Measurements from ENCODE around the gene GIMD1. TPM values are rescaled to one million over a fixed set of nuclear protein-coding genes. Genes with fewer than 3 reads are reported as not detected.

Gene GIMD1
- total and polyA plus RNA-seq, 2 experiments from 2014 or later: not detected

GRCh38 chr4:106336618-106337017 is 32.0 kb downstream of the GIMD1 start:
- Mint-ChIP-seq H3K27me3 (ENCODE audit: insufficient read depth, low read depth, poor library complexity) (no peaks in the 10 kb centered on the region), H3K27ac (no peak overlapping the region), H3K4me1 (no peaks in the 10 kb centered on the region), H3K4me3 (no peak overlapping the region), H3K36me3 (ENCODE audit: low read depth) (peaks cover 60% of the 10 kb centered on the region), H3K9me3 (peaks cover 7% of the 10 kb centered on the region; the same call in 2 of the 3 replicates)
- DNase-seq (ENCODE audit: low spot score) (no peak), ATAC-seq (no peak)
- no peak for TF ChIP-seq JUNB (IDR thresholded peaks at IDR 0.05; ENCODE audit: unreplicated experiment)
- no peak for TF ChIP-seq REST (IDR thresholded peaks at IDR 0.05; ENCODE audit: unreplicated experiment)
- TF ChIP-seq EZH2 (IDR thresholded peaks at IDR 0.05; ENCODE audit: low read depth, unreplicated experiment): no peak
- no peak for TF ChIP-seq STAT1 (IDR thresholded peaks at IDR 0.05; ENCODE audit: unreplicated experiment)
- no peak for TF ChIP-seq EZH2phosphoT487 (IDR thresholded peaks at IDR 0.05; ENCODE audit: unreplicated experiment)
- Histone ChIP-seq H3K4me2 (no peak overlapping the region), H4K20me1 (replicated peaks; ENCODE audit: insufficient read depth) (no peaks in the 10 kb centered on the region), H3K36me3 (ENCODE audit: insufficient read depth) (peaks cover 36% of the 10 kb centered on the region), H2AFZ (no peak overlapping the region), H3K4me1 (ENCODE audit: insufficient read depth) (no peaks in the 10 kb centered on the region), H3K27ac (ENCODE audit: low read depth) (no peak overlapping the region), H3K27me3 (ENCODE audit: insufficient read depth) (no peaks in the 10 kb centered on the region), H3F3A (replicated peaks; ENCODE audit: low read depth) (no peaks in the 10 kb centered on the region), H3K9me2 (ENCODE audit: insufficient read depth) (no peaks in the 10 kb centered on the region), H3K79me2 (replicated peaks; ENCODE audit: insufficient read depth) (peaks cover 18% of the 10 kb centered on the region), H3K4me3 (no peak overlapping the region)

- Histone ChIP-seq H3K4me3 (no peak overlapping the region), H3K27ac (ENCODE audit: low read depth) (no peak overlapping the region), H3K79me2 (replicated peaks; ENCODE audit: insufficient read depth) (peaks cover 1% of the 10 kb centered on the region; the same call in 1 of the 2 replicates), H3F3A (replicated peaks; ENCODE audit: low read depth) (no peaks in the 10 kb centered on the region), H3K4me1 (ENCODE audit: insufficient read depth) (no peaks in the 10 kb centered on the region), H3K36me3 (ENCODE audit: insufficient read depth) (peaks cover 51% of the 10 kb centered on the region), H4K20me1 (replicated peaks; ENCODE audit: insufficient read depth) (no peaks in the 10 kb centered on the region), H3K4me2 (no peak overlapping the region), H2AFZ (no peak overlapping the region), H3K27me3 (ENCODE audit: insufficient read depth) (no peaks in the 10 kb centered on the region), H3K9me2 (ENCODE audit: insufficient read depth) (no peaks in the 10 kb centered on the region)
- DNase-seq (ENCODE audit: low spot score) (no peak), ATAC-seq (no peak)
- no peak overlapping the region for H3K27ac Mint-ChIP-seq
- H3K27me3 Mint-ChIP-seq (ENCODE audit: insufficient read depth, low read depth, poor library complexity): no peaks in the 10 kb centered on the region
- peaks cover 62% of the 10 kb centered on the region for H3K36me3 Mint-ChIP-seq (ENCODE audit: low read depth)
- peaks cover 7% of the 10 kb centered on the region; the same call in 2 of the 3 replicates for H3K9me3 Mint-ChIP-seq
- no peak overlapping the region for H3K4me3 Mint-ChIP-seq
- H3K4me1 Mint-ChIP-seq: no peaks in the 10 kb centered on the region
- TF ChIP-seq POLR2AphosphoS5 (IDR thresholded peaks at IDR 0.05; ENCODE audit: low read depth) (no peak), ETS1 (IDR thresholded peaks at IDR 0.05) (no peak), CTCF (conservative IDR thresholded peaks at IDR 0.05; ENCODE audit: low read depth in 2 of 2) (no peak)
Measured at GRCh38 chr4:106334741-106335470, 33.7 kb downstream of the GIMD1 start.

Measured in GM23338 (cell line).